ENCODE data around the gene OR14I1.

DNA sequence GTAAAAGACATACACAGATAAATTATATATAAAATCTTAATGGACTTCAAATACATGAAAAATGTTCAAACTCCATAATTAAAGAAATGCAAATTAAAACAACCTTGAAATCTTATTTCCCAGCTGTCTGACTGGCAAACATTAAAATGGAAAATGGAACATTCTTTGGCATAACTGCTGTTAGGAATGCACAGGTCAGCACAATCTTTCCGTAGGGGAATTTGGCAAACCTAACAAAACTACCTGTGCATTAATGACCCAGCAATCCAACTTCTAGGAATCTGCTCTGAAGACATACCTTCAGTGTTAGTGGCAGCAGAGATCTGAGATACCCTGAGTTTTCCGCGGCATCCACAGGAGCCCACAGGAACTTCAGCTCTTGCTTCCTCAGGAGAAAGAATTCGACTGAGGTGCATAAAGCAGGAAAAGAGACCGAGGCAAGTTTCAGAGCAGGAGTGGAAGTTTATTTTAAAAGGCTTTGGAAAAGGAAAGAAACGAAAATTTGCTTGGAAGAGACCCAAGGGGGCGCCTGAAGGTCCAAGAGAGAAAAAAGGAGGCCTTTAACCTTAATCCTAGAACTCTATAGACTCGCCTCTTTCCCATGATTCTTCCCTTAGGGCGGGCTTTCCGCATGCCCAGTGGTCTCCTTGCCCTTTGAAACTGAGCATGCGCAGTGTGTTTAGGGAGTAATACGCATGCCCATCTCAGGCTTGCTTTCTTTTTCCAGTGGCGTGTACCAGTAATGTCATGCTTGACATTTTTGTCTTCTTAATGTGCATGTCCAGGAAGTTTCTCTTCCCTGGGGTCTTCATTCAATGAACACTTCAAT, 28.2 kb upstream of the OR14I1 start:
- TF ChIP-seq, protein P1, sequence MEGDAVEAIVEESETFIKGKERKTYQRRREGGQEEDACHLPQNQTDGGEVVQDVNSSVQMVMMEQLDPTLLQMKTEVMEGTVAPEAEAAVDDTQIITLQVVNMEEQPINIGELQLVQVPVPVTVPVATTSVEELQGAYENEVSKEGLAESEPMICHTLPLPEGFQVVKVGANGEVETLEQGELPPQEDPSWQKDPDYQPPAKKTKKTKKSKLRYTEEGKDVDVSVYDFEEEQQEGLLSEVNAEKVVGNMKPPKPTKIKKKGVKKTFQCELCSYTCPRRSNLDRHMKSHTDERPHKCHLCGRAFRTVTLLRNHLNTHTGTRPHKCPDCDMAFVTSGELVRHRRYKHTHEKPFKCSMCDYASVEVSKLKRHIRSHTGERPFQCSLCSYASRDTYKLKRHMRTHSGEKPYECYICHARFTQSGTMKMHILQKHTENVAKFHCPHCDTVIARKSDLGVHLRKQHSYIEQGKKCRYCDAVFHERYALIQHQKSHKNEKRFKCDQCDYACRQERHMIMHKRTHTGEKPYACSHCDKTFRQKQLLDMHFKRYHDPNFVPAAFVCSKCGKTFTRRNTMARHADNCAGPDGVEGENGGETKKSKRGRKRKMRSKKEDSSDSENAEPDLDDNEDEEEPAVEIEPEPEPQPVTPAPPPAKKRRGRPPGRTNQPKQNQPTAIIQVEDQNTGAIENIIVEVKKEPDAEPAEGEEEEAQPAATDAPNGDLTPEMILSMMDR (IDR thresholded peaks at IDR 0.05; ENCODE audit: low read depth, low read length, missing input control): no peak
- TF ChIP-seq JUND (IDR thresholded peaks at IDR 0.05) (no peak), TAF1 (conservative IDR thresholded peaks at IDR 0.05) (no peak)
- TF ChIP-seq, protein P2, sequence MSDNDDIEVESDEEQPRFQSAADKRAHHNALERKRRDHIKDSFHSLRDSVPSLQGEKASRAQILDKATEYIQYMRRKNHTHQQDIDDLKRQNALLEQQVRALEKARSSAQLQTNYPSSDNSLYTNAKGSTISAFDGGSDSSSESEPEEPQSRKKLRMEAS (IDR thresholded peaks at IDR 0.05): no peak
